NT2/D1 (cell line): ENCODE results near the gene UIMC1.

ENCODE experiments used
- DNase-seq: peaks from one replicate; pipeline ENCODE4 v3.0.0-alpha.2; 2011; ENCODE audit warnings: low read depth, low spot score
- H3K27me3 ChIP-seq: 2 replicates; pipeline ENCODE4 v1.6.0; 2011; ENCODE audit warnings: mild to moderate bottlenecking; ENCODE audit not compliant: insufficient read length, insufficient read depth
- H3K36me3 ChIP-seq: 2 replicates; pipeline ENCODE4 v1.6.1; 2011; ENCODE audit warnings: mild to moderate bottlenecking, low read length, mixed read lengths; ENCODE audit not compliant: insufficient read depth, insufficient read length
- H3K4me1 ChIP-seq: 2 replicates; pipeline ENCODE4 v1.5.1; 2011; ENCODE audit not compliant: insufficient read depth, insufficient read length
- H3K4me3 ChIP-seq: 2 replicates; pipeline ENCODE4 v1.5.1; 2011; ENCODE audit warnings: low read depth; ENCODE audit not compliant: insufficient read length
- H3K9ac ChIP-seq: 2 replicates; pipeline ENCODE4 v1.6.0; 2011; ENCODE audit warnings: low read depth; ENCODE audit not compliant: insufficient read length
- H3K9me3 ChIP-seq: 2 replicates; pipeline ENCODE4 v1.5.1; 2011; ENCODE audit warnings: mild to moderate bottlenecking, low read length; ENCODE audit not compliant: insufficient read depth
- SUZ12 ChIP-seq: IDR thresholded peaks from 2 replicates; pipeline ENCODE4 v1.6.1; 2011; ENCODE audit not compliant: insufficient read length, insufficient read depth; ENCODE audit errors: extremely low read depth
- YY1 ChIP-seq: IDR thresholded peaks from 2 replicates; pipeline ENCODE4 v1.6.1; 2011; ENCODE audit not compliant: insufficient read length, insufficient read depth
- ZNF274 ChIP-seq: IDR thresholded peaks from 2 replicates; pipeline ENCODE4 v1.6.1; 2011; ENCODE audit warnings: mild to moderate bottlenecking, low read depth, low read length

Gene UIMC1

DNA sequence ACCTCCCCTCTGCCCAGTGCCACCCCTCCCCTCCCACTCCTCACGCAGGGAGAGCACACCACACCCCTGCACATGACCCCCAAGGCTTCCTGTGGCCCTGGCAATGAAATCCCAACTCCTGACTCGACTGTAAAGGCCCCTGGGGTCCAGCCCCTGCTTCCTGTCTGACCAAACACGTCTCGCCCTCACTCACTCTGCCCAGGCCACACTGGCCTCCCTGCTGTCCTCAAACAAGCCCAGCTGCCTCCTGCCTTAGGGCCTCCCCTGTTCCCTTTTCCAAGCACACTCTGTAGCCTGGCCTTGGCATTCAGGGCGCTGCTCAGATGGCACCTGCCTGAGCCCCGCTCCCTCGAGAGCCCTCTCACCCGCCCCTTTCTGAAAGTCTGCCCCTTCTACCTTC is 149.8 kb downstream of the UIMC1 start:
- Histone ChIP-seq H3K36me3 (no peaks in the 10 kb centered on the region), H3K27me3 (peaks cover 5% of the 10 kb centered on the region), H3K9me3 (no peaks in the 10 kb centered on the region), H3K4me3 (no peak overlapping the region), H3K9ac (no peak overlapping the region), H3K4me1 (peaks cover 13% of the 10 kb centered on the region)
- TF ChIP-seq ZNF274 (no peak), YY1 (no peak), SUZ12 (no peak)
- DNase-seq, result no peak

DNA sequence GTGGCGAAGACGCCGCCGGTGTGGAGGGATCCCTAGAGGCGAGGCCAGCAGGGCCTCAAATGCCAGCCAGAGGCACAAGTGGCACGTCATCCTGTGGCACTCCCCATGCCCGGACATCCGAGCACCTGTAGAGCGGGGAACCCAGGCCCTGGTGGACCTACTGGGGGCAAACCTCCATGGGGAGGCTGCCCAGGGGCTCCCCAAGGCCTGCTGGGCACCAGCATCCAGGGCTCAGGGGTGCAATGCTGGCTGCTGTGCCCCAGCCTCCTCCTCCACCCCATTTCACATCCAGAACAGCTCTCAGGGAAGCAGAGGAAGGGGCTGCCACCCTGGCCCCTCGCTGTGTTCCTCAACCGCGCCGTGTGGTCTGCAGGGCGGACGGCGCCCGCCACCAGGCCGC is 151.0 kb downstream of the UIMC1 start:
- Histone ChIP-seq H3K4me1 (peaks cover 6% of the 10 kb centered on the region), H3K9me3 (no peaks in the 10 kb centered on the region), H3K27me3 (peaks cover 5% of the 10 kb centered on the region), H3K36me3 (no peaks in the 10 kb centered on the region), H3K9ac (no peak overlapping the region), H3K4me3 (no peak overlapping the region)
- TF ChIP-seq ZNF274 (no peak), SUZ12 (no peak), YY1 (no peak)
- DNase-seq, result no peak
